ENCODE measurements around the gene SLC4A5. TPM values are rescaled to one million over a fixed set of nuclear protein-coding genes. Genes with fewer than 3 reads are reported as not detected.

SLC4A5 gene
- total RNA-seq, 3 donors from 2014 or later: 2.1 to 9.2 (median 6.2) TPM

GRCh38 chr2:74328074-74328473 is 15.1 kb downstream of the SLC4A5 start:
- Histone ChIP-seq H3K27ac (no peak overlapping the region), H3K4me3 (no peak overlapping the region), H3K27me3 (no peaks in the 10 kb centered on the region), H3K9me3 (no peaks in the 10 kb centered on the region), H3K4me1 (no peaks in the 10 kb centered on the region), H3K36me3 (no peaks in the 10 kb centered on the region)
- intact Hi-C loops (cut with DNase I; ENCODE audit: low total_unique reads): no loop called here
- no peak for DNase-seq (ENCODE audit: low spot score in 2 of 2)
- TF ChIP-seq CTCF (IDR thresholded peaks at IDR 0.05) (no peak), POLR2AphosphoS5 (IDR thresholded peaks at IDR 0.05) (no peak), POLR2A (IDR thresholded peaks at IDR 0.05) (no peak)

GRCh38 chr2:74327627-74328026 is 15.6 kb downstream of the SLC4A5 start:
- Histone ChIP-seq H3K4me3 (no peak overlapping the region), H3K27me3 (no peaks in the 10 kb centered on the region), H3K27ac (no peak overlapping the region), H3K36me3 (no peaks in the 10 kb centered on the region), H3K9me3 (no peaks in the 10 kb centered on the region), H3K4me1 (no peaks in the 10 kb centered on the region)
- intact Hi-C loops (cut with DNase I; ENCODE audit: low total_unique reads): no loop called here
- TF ChIP-seq POLR2AphosphoS5 (IDR thresholded peaks at IDR 0.05) (no peak), POLR2A (IDR thresholded peaks at IDR 0.05) (no peak), CTCF (IDR thresholded peaks at IDR 0.05) (no peak)
- DNase-seq (ENCODE audit: low spot score in 2 of 2): no peak

GRCh38 chr2:74327199-74327598 is 16.0 kb downstream of the SLC4A5 start:
- H3K36me3 ChIP-seq: no peaks in the 10 kb centered on the region
- TF ChIP-seq POLR2AphosphoS5 (IDR thresholded peaks at IDR 0.05) (no peak), POLR2A (IDR thresholded peaks at IDR 0.05) (no peak), CTCF (IDR thresholded peaks at IDR 0.05) (no peak)
- intact Hi-C loops (cut with DNase I; ENCODE audit: low total_unique reads): no loop called here
- no peaks in the 10 kb centered on the region for H3K9me3 ChIP-seq
- H3K4me3 ChIP-seq: no peak overlapping the region
- H3K27me3 ChIP-seq: no peaks in the 10 kb centered on the region
- no peak for DNase-seq (ENCODE audit: low spot score in 2 of 2)
- no peaks in the 10 kb centered on the region for H3K4me1 ChIP-seq
- no peak overlapping the region for H3K27ac ChIP-seq

- Histone ChIP-seq H3K4me3 (no peak overlapping the region), H3K27ac (no peak overlapping the region), H3K4me1 (no peaks in the 10 kb centered on the region), H3K36me3 (no peaks in the 10 kb centered on the region), H3K9me3 (no peaks in the 10 kb centered on the region), H3K27me3 (no peaks in the 10 kb centered on the region)
- intact Hi-C loops (cut with DNase I; ENCODE audit: low total_unique reads): no loop called here
- DNase-seq (ENCODE audit: low spot score in 2 of 2): no peak
- TF ChIP-seq POLR2AphosphoS5 (IDR thresholded peaks at IDR 0.05) (no peak), POLR2A (IDR thresholded peaks at IDR 0.05) (no peak), CTCF (IDR thresholded peaks at IDR 0.05) (no peak)
Measured at GRCh38 chr2:74325815-74326214, 17.4 kb downstream of the SLC4A5 start.

- TF ChIP-seq POLR2AphosphoS5 (IDR thresholded peaks at IDR 0.05) (no peak), CTCF (IDR thresholded peaks at IDR 0.05) (no peak), POLR2A (IDR thresholded peaks at IDR 0.05) (no peak)
- Histone ChIP-seq H3K27ac (no peak overlapping the region), H3K27me3 (no peaks in the 10 kb centered on the region), H3K4me3 (no peak overlapping the region), H3K36me3 (no peaks in the 10 kb centered on the region), H3K9me3 (no peaks in the 10 kb centered on the region), H3K4me1 (no peaks in the 10 kb centered on the region)
- intact Hi-C loops (cut with DNase I; ENCODE audit: low total_unique reads): no loop called here
- DNase-seq (ENCODE audit: low spot score in 2 of 2): no peak
Measured at GRCh38 chr2:74321737-74322136, 21.5 kb downstream of the SLC4A5 start.
